Ectodermal cell (in vitro differentiated cells): ENCODE measurements around the gene CRYBG3.

ENCODE experiments used
- H3K27ac ChIP-seq: 2 replicates; pipeline ENCODE4 v1.7.0; 2013; ENCODE audit warnings: mild to moderate bottlenecking, low read depth, low read length; ENCODE audit not compliant: insufficient read depth, poor library complexity, severe bottlenecking
- H3K27me3 ChIP-seq: 2 replicates; pipeline ENCODE4 v1.7.0; 2013; ENCODE audit warnings: mild to moderate bottlenecking, low read length; ENCODE audit not compliant: insufficient read depth, control insufficient read depth, poor library complexity, severe bottlenecking
- H3K36me3 ChIP-seq: one replicate; pipeline ENCODE4 v1.7.0; 2013; ENCODE audit warnings: low read length; ENCODE audit not compliant: control insufficient read depth, insufficient read depth
- H3K4me1 ChIP-seq: one replicate; pipeline ENCODE4 v1.7.0; 2013; ENCODE audit warnings: low read length; ENCODE audit not compliant: control insufficient read depth, insufficient read depth
- H3K4me3 ChIP-seq: 2 replicates; pipeline ENCODE4 v1.7.0; 2013; ENCODE audit warnings: low read depth, low read length, control low read depth; ENCODE audit not compliant: insufficient read depth
- H3K9me3 ChIP-seq: 2 replicates; pipeline ENCODE4 v1.7.0; 2013; ENCODE audit warnings: mild to moderate bottlenecking, low read length, moderate library complexity; ENCODE audit not compliant: control insufficient read depth
- WGBS, 2 experiments: methylation state at CpG; one replicate each; pipeline ENCODE4 v1.1.7; 2013; ENCODE audit warnings: missing lambda C conversion rate in 2 of 2; 5-methylcytosine and 5-hydroxymethylcytosine counted together

The CRYBG3 gene

GRCh38 chr3:97983933-97984491 is 162.2 kb downstream of the CRYBG3 start:
- H3K27ac ChIP-seq, result no peak overlapping the region

GRCh38 chr3:97987306-97987705 is 165.5 kb downstream of the CRYBG3 start:
- H3K27ac ChIP-seq, result no peak overlapping the region
- H3K4me1 ChIP-seq, result no peaks in the 10 kb centered on the region
- no peak overlapping the region for H3K4me3 ChIP-seq
- no peaks in the 10 kb centered on the region for H3K9me3 ChIP-seq
- no peaks in the 10 kb centered on the region for H3K36me3 ChIP-seq
- whole genome bisulfite sequencing, 2 experiments, result 85 to 100% methylated on average over 2 of the region's 2 CpGs
- no peaks in the 10 kb centered on the region for H3K27me3 ChIP-seq

More at GRCh38 chr3:97983933-97984491, 162.2 kb downstream of the CRYBG3 start:
- WGBS, 2 experiments, result 50 to 100% methylated on average over 1 to 2 of the region's 2 CpGs
- H3K4me3 ChIP-seq, result no peak overlapping the region
- no peaks in the 10 kb centered on the region for H3K36me3 ChIP-seq
- H3K27me3 ChIP-seq, result no peaks in the 10 kb centered on the region
- H3K9me3 ChIP-seq, result no peaks in the 10 kb centered on the region
- no peaks in the 10 kb centered on the region for H3K4me1 ChIP-seq

GRCh38 chr3:97988784-97989568 is 167.2 kb downstream of the CRYBG3 start:
- Histone ChIP-seq H3K4me1 (no peaks in the 10 kb centered on the region), H3K4me3 (no peak overlapping the region), H3K9me3 (no peaks in the 10 kb centered on the region), H3K36me3 (no peaks in the 10 kb centered on the region), H3K27me3 (no peaks in the 10 kb centered on the region), H3K27ac (no peak overlapping the region)
- 92 to 97% methylated on average over 3 of the region's 3 CpGs for WGBS, 2 experiments

- 90 to 91% methylated on average over 2 of the region's 2 CpGs for WGBS, 2 experiments
- no peaks in the 10 kb centered on the region for H3K36me3 ChIP-seq
Observed at GRCh38 chr3:97990624-97991292, 168.9 kb downstream of the CRYBG3 start.

GRCh38 chr3:97991293-97991682 is 169.5 kb downstream of the CRYBG3 start:
- Histone ChIP-seq H3K4me3 (no peak overlapping the region), H3K4me1 (no peaks in the 10 kb centered on the region), H3K36me3 (no peaks in the 10 kb centered on the region), H3K9me3 (no peaks in the 10 kb centered on the region), H3K27ac (no peak overlapping the region), H3K27me3 (no peaks in the 10 kb centered on the region)
- 83 to 84% methylated on average over 5 of the region's 5 CpGs for WGBS, 2 experiments

More at GRCh38 chr3:97990624-97991292, 168.9 kb downstream of the CRYBG3 start:
- no peak overlapping the region for H3K27ac ChIP-seq
- H3K9me3 ChIP-seq, result no peaks in the 10 kb centered on the region
- H3K4me1 ChIP-seq, result no peaks in the 10 kb centered on the region
- no peaks in the 10 kb centered on the region for H3K27me3 ChIP-seq
- H3K4me3 ChIP-seq, result no peak overlapping the region

- H3K9me3 ChIP-seq, result no peaks in the 10 kb centered on the region
- no peak overlapping the region for H3K27ac ChIP-seq
- 87 to 92% methylated on average over 2 of the region's 2 CpGs for WGBS, 2 experiments
- H3K4me1 ChIP-seq, result no peaks in the 10 kb centered on the region
- H3K4me3 ChIP-seq, result no peak overlapping the region
- no peaks in the 10 kb centered on the region for H3K36me3 ChIP-seq
- H3K27me3 ChIP-seq, result no peaks in the 10 kb centered on the region
Observed at GRCh38 chr3:97992547-97993173, 170.8 kb downstream of the CRYBG3 start.

- no peaks in the 10 kb centered on the region for H3K9me3 ChIP-seq
- no peak overlapping the region for H3K4me3 ChIP-seq
- no peaks in the 10 kb centered on the region for H3K27me3 ChIP-seq
- H3K4me1 ChIP-seq, result no peaks in the 10 kb centered on the region
- H3K27ac ChIP-seq, result no peak overlapping the region
- 67 to 74% methylated on average over 1 of the region's 2 CpGs for WGBS, 2 experiments
- H3K36me3 ChIP-seq, result no peaks in the 10 kb centered on the region
Observed at GRCh38 chr3:97993526-97993925, 171.7 kb downstream of the CRYBG3 start.

- no peaks in the 10 kb centered on the region for H3K4me1 ChIP-seq
- H3K27me3 ChIP-seq, result no peaks in the 10 kb centered on the region
- H3K9me3 ChIP-seq, result no peaks in the 10 kb centered on the region
- no peak overlapping the region for H3K27ac ChIP-seq
- H3K36me3 ChIP-seq, result no peaks in the 10 kb centered on the region
- no peak overlapping the region for H3K4me3 ChIP-seq
- WGBS, 2 experiments, result 85 to 86% methylated on average over 2 of the region's 2 CpGs
Observed at GRCh38 chr3:97994328-97994945, 172.6 kb downstream of the CRYBG3 start.
